ENCODE measurements around the gene GALNTL6. TPM values are rescaled to one million over a fixed set of nuclear protein-coding genes. Genes with fewer than 3 reads are reported as not detected.
A peak's percentile ranks its signal among the peaks of the same experiment; 100 is the strongest.

GALNTL6 gene
- total and polyA plus RNA-seq, 2 experiments from 2014 or later, result not detected

DNA sequence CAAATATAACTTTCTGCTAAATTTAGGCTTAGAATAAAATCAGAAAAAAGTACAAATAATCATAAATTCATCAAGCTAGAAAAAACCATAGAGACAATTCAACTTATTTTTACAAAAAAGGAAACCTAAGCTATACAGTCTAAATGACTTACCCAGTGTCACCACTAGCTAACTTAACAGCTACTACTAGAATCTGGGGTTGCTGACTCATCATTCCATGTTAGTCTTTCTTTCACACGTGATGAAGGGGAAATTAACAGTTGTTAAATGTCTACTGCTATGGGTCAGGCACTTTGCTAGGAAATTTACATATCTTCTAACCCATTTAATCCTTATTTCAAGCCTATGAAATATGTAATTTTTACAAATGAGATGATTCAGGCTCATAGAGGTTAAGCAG, 1006.1 kb downstream of the GALNTL6 start:
- H3K4me2 ChIP-seq (ENCODE audit: unreplicated experiment), result no peak overlapping the region
- 26 to 33% methylated on average over 1 of the region's 1 CpG for WGBS, 2 experiments (ENCODE audit: low coverage in 1 of 2, low lambda C conversion rate in 2 of 2, missing lambda C conversion rate in 2 of 2)
- no peaks in the 10 kb centered on the region for H3K4me1 ChIP-seq (ENCODE audit: insufficient read depth)
- 0 out of 2 replicates have a peak, but pooled peaks cover 7% of the 10 kb centered on the region for H3K27me3 ChIP-seq (replicated peaks; ENCODE audit: insufficient read depth)
- TF ChIP-seq EZH2 (IDR thresholded peaks at IDR 0.05; ENCODE audit: insufficient read depth, poor library complexity, severe bottlenecking), result no peak
- TF ChIP-seq EZH2phosphoT487 (IDR thresholded peaks at IDR 0.05; ENCODE audit: insufficient read depth, low read depth), result no peak
- no peaks in the 10 kb centered on the region for H3K9me3 ChIP-seq (ENCODE audit: low read depth)
- no peaks in the 10 kb centered on the region for H3F3A ChIP-seq (ENCODE audit: insufficient read depth)
- H3K27ac ChIP-seq, result no peak overlapping the region
- H3K9me2 ChIP-seq (ENCODE audit: insufficient read depth), result no peaks in the 10 kb centered on the region
- no peaks in the 10 kb centered on the region for H3K79me2 ChIP-seq (ENCODE audit: insufficient read depth)
- H2AFZ ChIP-seq, result no peak overlapping the region
- in situ Hi-C loops (cut with MboI), result no loop called here
- no peak for DNase-seq
- H3K36me3 ChIP-seq (ENCODE audit: low read depth), result no peaks in the 10 kb centered on the region
- H3K9ac ChIP-seq, result no peak overlapping the region
- H3K4me3 ChIP-seq, result no peak overlapping the region
- H4K20me1 ChIP-seq (ENCODE audit: insufficient read depth), result no peaks in the 10 kb centered on the region

- no peaks in the 10 kb centered on the region for H3K36me3 ChIP-seq (ENCODE audit: low read depth)
- 0 out of 2 replicates have a peak, but pooled peaks cover 7% of the 10 kb centered on the region for H3K27me3 ChIP-seq (replicated peaks; ENCODE audit: insufficient read depth)
- no peaks in the 10 kb centered on the region for H3F3A ChIP-seq (ENCODE audit: insufficient read depth)
- no peak overlapping the region for H3K4me2 ChIP-seq (ENCODE audit: unreplicated experiment)
- no peak overlapping the region for H3K27ac ChIP-seq
- 63 to 74% methylated on average over 3 of the region's 3 CpGs for WGBS, 2 experiments (ENCODE audit: low coverage in 1 of 2, low lambda C conversion rate in 2 of 2, missing lambda C conversion rate in 2 of 2)
- TF ChIP-seq EZH2 (IDR thresholded peaks at IDR 0.05; ENCODE audit: insufficient read depth, poor library complexity, severe bottlenecking), result no peak
- TF ChIP-seq EZH2phosphoT487 (IDR thresholded peaks at IDR 0.05; ENCODE audit: insufficient read depth, low read depth), result no peak
- no peaks in the 10 kb centered on the region for H4K20me1 ChIP-seq (ENCODE audit: insufficient read depth)
- H3K4me1 ChIP-seq (ENCODE audit: insufficient read depth), result no peaks in the 10 kb centered on the region
- no peak overlapping the region for H3K9ac ChIP-seq
- DNase-seq, result no peak
- no peaks in the 10 kb centered on the region for H3K79me2 ChIP-seq (ENCODE audit: insufficient read depth)
- no peak overlapping the region for H3K4me3 ChIP-seq
- H2AFZ ChIP-seq, result no peak overlapping the region
- no peaks in the 10 kb centered on the region for H3K9me3 ChIP-seq (ENCODE audit: low read depth)
- no peaks in the 10 kb centered on the region for H3K9me2 ChIP-seq (ENCODE audit: insufficient read depth)
- in situ Hi-C loops (cut with MboI), result no loop called here
Observed at GRCh38 chr4:172822331-172822730, 1009.1 kb downstream of the GALNTL6 start.

GRCh38 chr4:172826346-172826745, 1013.1 kb downstream of the GALNTL6 start:
- DNase-seq, result peak; percentile 5
- no peaks in the 10 kb centered on the region for H3K9me2 ChIP-seq (ENCODE audit: insufficient read depth)
- TF ChIP-seq EZH2 (IDR thresholded peaks at IDR 0.05; ENCODE audit: insufficient read depth, poor library complexity, severe bottlenecking), result no peak
- no peak for TF ChIP-seq EZH2phosphoT487 (IDR thresholded peaks at IDR 0.05; ENCODE audit: insufficient read depth, low read depth)
- in situ Hi-C loops (cut with MboI), result no loop called here
- no peak overlapping the region for H3K9ac ChIP-seq
- 37 to 50% methylated on average over 5 of the region's 5 CpGs for WGBS, 2 experiments (ENCODE audit: low coverage in 1 of 2, low lambda C conversion rate in 2 of 2, missing lambda C conversion rate in 2 of 2)
- H3F3A ChIP-seq (ENCODE audit: insufficient read depth), result no peaks in the 10 kb centered on the region
- no peak overlapping the region for H3K4me2 ChIP-seq (ENCODE audit: unreplicated experiment)
- H3K27me3 ChIP-seq (replicated peaks; ENCODE audit: insufficient read depth), result 0 out of 2 replicates have a peak, but pooled peaks cover 2% of the 10 kb centered on the region
- no peak overlapping the region for H3K4me3 ChIP-seq
- H3K4me1 ChIP-seq (ENCODE audit: insufficient read depth), result no peaks in the 10 kb centered on the region
- H3K9me3 ChIP-seq (ENCODE audit: low read depth), result no peaks in the 10 kb centered on the region
- H3K36me3 ChIP-seq (ENCODE audit: low read depth), result no peaks in the 10 kb centered on the region
- H3K27ac ChIP-seq, result no peak overlapping the region
- H4K20me1 ChIP-seq (ENCODE audit: insufficient read depth), result no peaks in the 10 kb centered on the region
- H2AFZ ChIP-seq, result no peak overlapping the region
- no peaks in the 10 kb centered on the region for H3K79me2 ChIP-seq (ENCODE audit: insufficient read depth)

- Histone ChIP-seq H3K27me3 (replicated peaks; ENCODE audit: insufficient read depth) (no peaks in the 10 kb centered on the region), H3F3A (ENCODE audit: insufficient read depth) (no peaks in the 10 kb centered on the region), H3K27ac (no peak overlapping the region), H3K9ac (no peak overlapping the region), H4K20me1 (ENCODE audit: insufficient read depth) (no peaks in the 10 kb centered on the region), H3K9me2 (ENCODE audit: insufficient read depth) (no peaks in the 10 kb centered on the region), H3K9me3 (ENCODE audit: low read depth) (no peaks in the 10 kb centered on the region), H3K79me2 (ENCODE audit: insufficient read depth) (no peaks in the 10 kb centered on the region), H3K36me3 (ENCODE audit: low read depth) (no peaks in the 10 kb centered on the region), H3K4me2 (ENCODE audit: unreplicated experiment) (no peak overlapping the region), H2AFZ (no peak overlapping the region), H3K4me1 (ENCODE audit: insufficient read depth) (no peaks in the 10 kb centered on the region), H3K4me3 (no peak overlapping the region)
- in situ Hi-C loops (cut with MboI), result no loop called here
- TF ChIP-seq EZH2phosphoT487 (IDR thresholded peaks at IDR 0.05; ENCODE audit: insufficient read depth, low read depth) (no peak), EZH2 (IDR thresholded peaks at IDR 0.05; ENCODE audit: insufficient read depth, poor library complexity, severe bottlenecking) (no peak)
- 46 to 52% methylated on average over 3 of the region's 3 CpGs for WGBS, 2 experiments (ENCODE audit: low coverage in 1 of 2, low lambda C conversion rate in 2 of 2, missing lambda C conversion rate in 2 of 2)
- no peak for DNase-seq
Observed at GRCh38 chr4:172826861-172827260, 1013.7 kb downstream of the GALNTL6 start.

DNA sequence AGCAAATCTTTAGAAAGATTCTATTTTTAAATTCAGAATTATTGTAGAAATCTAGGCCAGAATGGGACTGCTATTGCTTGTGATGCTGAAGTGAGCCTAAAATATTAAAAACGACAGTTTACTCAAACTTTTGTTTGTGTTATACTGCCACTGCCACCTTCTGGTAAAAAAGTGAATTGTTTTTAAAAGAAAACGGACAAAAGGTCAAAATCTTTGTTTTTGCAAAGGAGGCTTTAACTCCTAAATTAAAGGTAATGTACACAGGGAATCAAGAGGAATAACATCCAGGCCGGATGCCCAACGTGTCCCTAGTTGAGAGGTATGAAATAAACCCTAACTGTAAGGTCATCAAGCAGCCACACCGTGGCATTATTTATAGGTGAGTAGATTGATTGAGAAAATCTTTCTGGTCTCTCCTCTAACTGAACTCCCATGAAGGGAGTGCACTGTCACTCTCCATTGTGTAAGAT, 1017.1 kb downstream of the GALNTL6 start:
- Histone ChIP-seq H3K4me3 (no peak overlapping the region), H3K4me2 (ENCODE audit: unreplicated experiment) (no peak overlapping the region), H3K27ac (no peak overlapping the region), H3K9me3 (ENCODE audit: low read depth) (no peaks in the 10 kb centered on the region), H2AFZ (peak overlapping the region; percentile 41), H3K4me1 (ENCODE audit: insufficient read depth) (no peaks in the 10 kb centered on the region), H3K9ac (no peak overlapping the region), H4K20me1 (ENCODE audit: insufficient read depth) (no peaks in the 10 kb centered on the region), H3F3A (ENCODE audit: insufficient read depth) (no peaks in the 10 kb centered on the region), H3K36me3 (ENCODE audit: low read depth) (no peaks in the 10 kb centered on the region), H3K9me2 (ENCODE audit: insufficient read depth) (no peaks in the 10 kb centered on the region), H3K27me3 (replicated peaks; ENCODE audit: insufficient read depth) (no peaks in the 10 kb centered on the region), H3K79me2 (ENCODE audit: insufficient read depth) (no peaks in the 10 kb centered on the region)
- TF ChIP-seq EZH2phosphoT487 (IDR thresholded peaks at IDR 0.05; ENCODE audit: insufficient read depth, low read depth) (no peak), EZH2 (IDR thresholded peaks at IDR 0.05; ENCODE audit: insufficient read depth, poor library complexity, severe bottlenecking) (no peak)
- in situ Hi-C loops (cut with MboI), result no loop called here
- WGBS, 2 experiments (ENCODE audit: low coverage in 1 of 2, low lambda C conversion rate in 2 of 2, missing lambda C conversion rate in 2 of 2), result 8 to 10% methylated on average over 5 of the region's 5 CpGs
- DNase-seq, result peak; percentile 34
